ENCODE data around the gene DLGAP4. TPM values are rescaled to one million over a fixed set of nuclear protein-coding genes. Genes with fewer than 3 reads are reported as not detected.

Gene DLGAP4
- total and polyA plus RNA-seq, 9 of the 15 experiments (the other 6 are each of a cell fraction or from before 2014, with no cell fraction given): 0.31 to 34.1 (median 4.5) TPM

DNA sequence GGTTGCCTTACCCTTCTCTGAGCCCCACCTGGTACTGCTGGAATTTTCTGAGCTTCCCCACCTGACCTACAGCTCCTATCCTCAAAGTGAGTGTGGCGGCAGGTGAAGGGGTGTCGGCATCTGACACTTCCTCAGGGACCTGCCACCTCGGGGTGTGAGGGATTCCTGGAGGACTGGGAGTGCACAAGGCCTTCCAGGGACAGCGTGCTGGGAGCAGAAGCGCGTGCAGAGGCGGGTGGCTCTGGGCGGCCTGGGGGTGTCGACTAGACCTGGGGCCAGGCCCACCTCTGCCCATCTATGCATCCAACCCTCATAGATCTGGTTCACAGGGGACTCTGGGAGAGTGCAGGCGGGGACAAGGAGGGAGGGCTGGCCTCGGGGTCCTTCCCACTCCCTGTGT, 7.8 kb downstream of the DLGAP4 start (continued):
- TF ChIP-seq FOXP4 (CRISPR knock-in tag; IDR thresholded peaks at IDR 0.05; ENCODE audit: borderline replicate concordance) (no peak), POLR3A (IDR thresholded peaks at IDR 0.05; ENCODE audit: borderline replicate concordance, extremely low read depth, insufficient read depth, insufficient read length) (no peak), HCFC1 (IDR thresholded peaks at IDR 0.05; ENCODE audit: low read depth, low read length) (no peak), SAFB2 (IDR thresholded peaks at IDR 0.05; ENCODE audit: borderline replicate concordance, low read depth, low read length, severe bottlenecking) (no peak)

GRCh38 chr20:36314734-36315544, 8.8 kb downstream of the DLGAP4 start:
- no peak overlapping the region for H3K4me2 ChIP-seq (ENCODE audit: insufficient read depth, low read length)
- peaks cover 0 to 6% of the 10 kb centered on the region in 2 experiments; a peak in 1 of 5 replicates for H3K4me1 ChIP-seq (replicated peaks in 1 of 2; ENCODE audit: control insufficient read depth in 2 of 2, insufficient read depth in 2 of 2, low read length in 2 of 2)
- no peaks in the 10 kb centered on the region for H3K9me3 ChIP-seq (replicated peaks; ENCODE audit: control insufficient read depth, insufficient read depth, low read depth, low read length)
- in situ Hi-C loops (cut with MboI) (no loop called here), intact Hi-C loops (cut with micrococcal nuclease) (no loop called here)
- no peak overlapping the region for H3K4me3 ChIP-seq
- peaks cover 5% of the 10 kb centered on the region; the same call in 1 of the 2 replicates for H4K20me1 ChIP-seq (replicated peaks; ENCODE audit: control insufficient read depth, insufficient read depth, low read length)
- H3K27ac ChIP-seq (ENCODE audit: extremely low read depth, low read depth, low read length): no peak overlapping the region
- no peaks in the 10 kb centered on the region for H3K9me1 ChIP-seq (ENCODE audit: control insufficient read depth, insufficient read depth, low read length)
- H3K79me2 ChIP-seq (ENCODE audit: control insufficient read depth, insufficient read depth, low read length): no peaks in the 10 kb centered on the region
- WGBS (ENCODE audit: insufficient coverage, low coverage, missing lambda C conversion rate): 4% methylated on average over 10 of the region's 12 CpGs
- no peaks in the 10 kb centered on the region for H3K36me3 ChIP-seq (ENCODE audit: control insufficient read depth, insufficient read depth, low read length)
- FAIRE-seq: no peak
- CTCF ChIA-PET (ENCODE audit: low intra/inter-chr PET ratio): no interaction called here
- peaks cover 0 to 34% of the 10 kb centered on the region in 2 experiments; a peak in 4 of 5 replicates for H3K27me3 ChIP-seq (ENCODE audit: control insufficient read depth in 2 of 2, insufficient read depth in 2 of 2, low read length in 2 of 2)
- ATAC-seq: peak; percentile 78
- H3K9ac ChIP-seq (ENCODE audit: insufficient read depth in 1 of 2, low read depth in 2 of 2, low read length in 2 of 2): no peak overlapping the region
- POLR2A ChIA-PET: no interaction called here
- H2AFZ ChIP-seq (ENCODE audit: low read depth, low read length): no peak overlapping the region
- BruUV-seq (replicated peaks): no TSS peak
- DNase-seq (ENCODE audit: extremely low read depth in 1 of 4, low spot score in 3 of 4): peak in 2 of 4 experiments; percentile 18 to 21
- no peak for TF ChIP-seq ZSCAN32 (CRISPR knock-in tag; IDR thresholded peaks at IDR 0.05)
- no peak for TF ChIP-seq ARHGAP35 (IDR thresholded peaks at IDR 0.05; ENCODE audit: partially characterized antibody)
- TF ChIP-seq ZNF133 (CRISPR knock-in tag; IDR thresholded peaks at IDR 0.05): no peak
- no peak for TF ChIP-seq ZNF263 (CRISPR knock-in tag; IDR thresholded peaks at IDR 0.05; ENCODE audit: borderline replicate concordance)
- no peak for TF ChIP-seq POLR2AphosphoS5 (IDR thresholded peaks at IDR 0.05; ENCODE audit: control insufficient read depth, insufficient read depth, low read depth, low read length)
- TF ChIP-seq, protein P1, sequence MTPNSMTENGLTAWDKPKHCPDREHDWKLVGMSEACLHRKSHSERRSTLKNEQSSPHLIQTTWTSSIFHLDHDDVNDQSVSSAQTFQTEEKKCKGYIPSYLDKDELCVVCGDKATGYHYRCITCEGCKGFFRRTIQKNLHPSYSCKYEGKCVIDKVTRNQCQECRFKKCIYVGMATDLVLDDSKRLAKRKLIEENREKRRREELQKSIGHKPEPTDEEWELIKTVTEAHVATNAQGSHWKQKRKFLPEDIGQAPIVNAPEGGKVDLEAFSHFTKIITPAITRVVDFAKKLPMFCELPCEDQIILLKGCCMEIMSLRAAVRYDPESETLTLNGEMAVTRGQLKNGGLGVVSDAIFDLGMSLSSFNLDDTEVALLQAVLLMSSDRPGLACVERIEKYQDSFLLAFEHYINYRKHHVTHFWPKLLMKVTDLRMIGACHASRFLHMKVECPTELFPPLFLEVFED (CRISPR knock-in tag; conservative IDR thresholded peaks at IDR 0.05): no peak
- no peak for TF ChIP-seq EP300 (IDR thresholded peaks at IDR 0.05; ENCODE audit: low read length)
- no peak for TF ChIP-seq HMG20A (CRISPR knock-in tag; conservative IDR thresholded peaks at IDR 0.05)
- no peak for TF ChIP-seq ZNF121 (CRISPR knock-in tag; conservative IDR thresholded peaks at IDR 0.05)
- TF ChIP-seq, protein P2, sequence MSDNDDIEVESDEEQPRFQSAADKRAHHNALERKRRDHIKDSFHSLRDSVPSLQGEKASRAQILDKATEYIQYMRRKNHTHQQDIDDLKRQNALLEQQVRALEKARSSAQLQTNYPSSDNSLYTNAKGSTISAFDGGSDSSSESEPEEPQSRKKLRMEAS (CRISPR knock-in tag; IDR thresholded peaks at IDR 0.05): 0 out of 2 replicates have a peak, but pooled peaks have one; percentile 11
- no peak for TF ChIP-seq HDAC8 (tag; IDR thresholded peaks at IDR 0.05)
- TF ChIP-seq FOXM1 (IDR thresholded peaks at IDR 0.05; ENCODE audit: low read depth): no peak
- 0 out of 2 replicates have a peak, but pooled peaks have one; percentile 46 for TF ChIP-seq FOXM1 (CRISPR knock-in tag; IDR thresholded peaks at IDR 0.05; ENCODE audit: low read depth)

Measured in K562 (cell line).